DOHH2 (cell line): ENCODE results near the gene POU2F1.

Source experiments
- H3F3A ChIP-seq: fragments of 200-600 bp; sonication (generic), shearing (Covaris generic); 2 replicates; pipeline ENCODE4 v1.6.0; 2016; ENCODE audit warnings: antibody characterized with exemption, mild to moderate bottlenecking; ENCODE audit not compliant: control insufficient read depth, insufficient read depth
- H3K27ac ChIP-seq: fragments of 200-600 bp; sonication (generic); 2 replicates; pipeline ENCODE4 v1.5.1; 2014; ENCODE audit warnings: low read depth, mild to moderate bottlenecking, low read length, moderate library complexity
- H3K27me3 ChIP-seq: fragments of 200-600 bp; sonication (generic); 2 replicates; pipeline ENCODE4 v1.6.1; 2014; ENCODE audit warnings: mild to moderate bottlenecking, low read length, mixed read lengths; ENCODE audit not compliant: control insufficient read depth
- H3K36me3 ChIP-seq: fragments of 200-600 bp; sonication (generic); 2 replicates; pipeline ENCODE4 v1.6.1; 2014; ENCODE audit warnings: mild to moderate bottlenecking, low read length, moderate library complexity, mixed read lengths; ENCODE audit not compliant: control insufficient read depth
- H3K4me1 ChIP-seq: fragments of 200-600 bp; sonication (generic); 2 replicates; pipeline ENCODE4 v1.6.1; 2014; ENCODE audit warnings: mild to moderate bottlenecking, low read length, mixed read lengths; ENCODE audit not compliant: control insufficient read depth
- H3K4me2 ChIP-seq: fragments of 200-600 bp; sonication (generic); 2 replicates; pipeline ENCODE4 v1.6.0; 2014; ENCODE audit warnings: mild to moderate bottlenecking, low read length, moderate library complexity
- H3K4me3 ChIP-seq: fragments of 200-600 bp; sonication (generic); 2 replicates; pipeline ENCODE4 v1.5.1; 2014; ENCODE audit warnings: mild to moderate bottlenecking, low read length, mixed read lengths
- H3K79me2 ChIP-seq: fragments of 200-600 bp; sonication (generic); 2 replicates; pipeline ENCODE4 v1.6.1; 2014; ENCODE audit warnings: mild to moderate bottlenecking, low read length, mixed read lengths; ENCODE audit not compliant: control insufficient read depth
- H3K9me2 ChIP-seq: fragments of 200-600 bp; sonication (generic); replicated peaks from 2 replicates; pipeline ENCODE4 v1.6.1; 2014; ENCODE audit warnings: mild to moderate bottlenecking, low read length, mixed read lengths; ENCODE audit not compliant: control insufficient read depth
- H3K9me3 ChIP-seq: fragments of 200-600 bp; sonication (generic); 2 replicates; pipeline ENCODE4 v1.6.1; 2014; ENCODE audit warnings: antibody characterized with exemption, low read length, mixed read lengths; ENCODE audit not compliant: control insufficient read depth, insufficient read depth
- H4K20me1 ChIP-seq: fragments of 200-600 bp; sonication (generic); 2 replicates; pipeline ENCODE4 v1.6.0; 2014; ENCODE audit warnings: low read depth, mild to moderate bottlenecking, antibody characterized with exemption, low read length, moderate library complexity; ENCODE audit not compliant: control insufficient read depth, insufficient read depth
- EZH2phosphoT487 ChIP-seq: fragments of 200-600 bp; sonication (generic); IDR thresholded peaks from 2 replicates; pipeline ENCODE4 v1.6.1; 2017; ENCODE audit warnings: borderline replicate concordance, mild to moderate bottlenecking, antibody characterized with exemption, low read length, moderate library complexity, mixed read lengths
- TF ChIP-seq, protein P1 (sequence below): fragments of 200-600 bp; sonication (generic); IDR thresholded peaks from one replicate; pipeline ENCODE4 v1.5.1; 2014; ENCODE audit warnings: antibody characterized with exemption, mild to moderate bottlenecking, low read depth, low read length; ENCODE audit not compliant: poor library complexity, severe bottlenecking

The POU2F1 gene

DNA sequence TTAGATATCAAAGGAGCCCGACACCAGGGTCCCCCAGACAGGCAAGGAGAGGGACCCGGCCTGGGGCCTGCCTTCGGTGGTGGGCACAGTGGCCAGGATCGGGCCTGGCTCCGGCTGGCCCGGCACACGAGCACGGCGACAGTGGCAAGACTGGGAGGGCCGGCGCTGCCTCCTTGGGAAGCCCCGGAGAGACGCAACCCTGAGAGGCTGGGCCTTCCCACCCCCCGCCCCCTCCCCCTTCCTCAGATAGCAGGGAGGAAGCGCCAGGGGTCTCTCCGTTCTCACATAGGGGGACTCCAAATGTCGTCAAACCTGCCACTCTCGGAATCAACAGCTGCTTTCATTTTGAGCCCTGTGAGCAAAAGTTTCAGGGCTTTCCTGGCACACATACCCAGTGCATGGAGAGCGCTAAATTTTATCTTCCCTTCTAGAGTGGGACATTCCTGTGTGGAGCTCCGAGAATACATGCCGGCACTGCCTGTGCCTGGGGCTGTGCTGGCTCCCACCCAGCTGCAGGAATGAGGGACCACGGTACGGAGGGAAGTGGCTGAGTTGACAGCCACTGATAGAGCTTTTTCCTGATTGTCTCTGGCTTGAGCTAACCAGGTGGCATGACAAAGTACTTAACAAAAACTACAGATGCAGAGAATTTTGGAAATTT is 235.2 kb downstream of the POU2F1 start:
- H3K9me3 ChIP-seq: no peaks in the 10 kb centered on the region
- H3K27me3 ChIP-seq: peaks cover 29% of the 10 kb centered on the region
- peak overlapping the region; percentile 93 for H3K4me3 ChIP-seq
- no peak overlapping the region for H3K27ac ChIP-seq
- TF ChIP-seq, protein P1, sequence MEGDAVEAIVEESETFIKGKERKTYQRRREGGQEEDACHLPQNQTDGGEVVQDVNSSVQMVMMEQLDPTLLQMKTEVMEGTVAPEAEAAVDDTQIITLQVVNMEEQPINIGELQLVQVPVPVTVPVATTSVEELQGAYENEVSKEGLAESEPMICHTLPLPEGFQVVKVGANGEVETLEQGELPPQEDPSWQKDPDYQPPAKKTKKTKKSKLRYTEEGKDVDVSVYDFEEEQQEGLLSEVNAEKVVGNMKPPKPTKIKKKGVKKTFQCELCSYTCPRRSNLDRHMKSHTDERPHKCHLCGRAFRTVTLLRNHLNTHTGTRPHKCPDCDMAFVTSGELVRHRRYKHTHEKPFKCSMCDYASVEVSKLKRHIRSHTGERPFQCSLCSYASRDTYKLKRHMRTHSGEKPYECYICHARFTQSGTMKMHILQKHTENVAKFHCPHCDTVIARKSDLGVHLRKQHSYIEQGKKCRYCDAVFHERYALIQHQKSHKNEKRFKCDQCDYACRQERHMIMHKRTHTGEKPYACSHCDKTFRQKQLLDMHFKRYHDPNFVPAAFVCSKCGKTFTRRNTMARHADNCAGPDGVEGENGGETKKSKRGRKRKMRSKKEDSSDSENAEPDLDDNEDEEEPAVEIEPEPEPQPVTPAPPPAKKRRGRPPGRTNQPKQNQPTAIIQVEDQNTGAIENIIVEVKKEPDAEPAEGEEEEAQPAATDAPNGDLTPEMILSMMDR: no peak
- TF ChIP-seq EZH2phosphoT487: no peak
- peak overlapping the region; percentile 100 for H3K4me2 ChIP-seq
- H4K20me1 ChIP-seq: no peaks in the 10 kb centered on the region
- peaks cover 20% of the 10 kb centered on the region for H3K4me1 ChIP-seq
- H3F3A ChIP-seq: 0 out of 2 replicates have a peak, but pooled peaks cover 4% of the 10 kb centered on the region
- no peaks in the 10 kb centered on the region for H3K9me2 ChIP-seq
- H3K79me2 ChIP-seq: no peaks in the 10 kb centered on the region
- H3K36me3 ChIP-seq: no peaks in the 10 kb centered on the region

- Histone ChIP-seq H3K27me3 (peaks cover 29% of the 10 kb centered on the region), H3K27ac (no peak overlapping the region), H3K36me3 (no peaks in the 10 kb centered on the region), H4K20me1 (no peaks in the 10 kb centered on the region), H3K9me3 (no peaks in the 10 kb centered on the region), H3K4me1 (peaks cover 19% of the 10 kb centered on the region), H3K4me2 (no peak overlapping the region), H3K9me2 (no peaks in the 10 kb centered on the region), H3K79me2 (no peaks in the 10 kb centered on the region), H3K4me3 (no peak overlapping the region), H3F3A (0 out of 2 replicates have a peak, but pooled peaks cover 4% of the 10 kb centered on the region)
- TF ChIP-seq EZH2phosphoT487: no peak
- TF ChIP-seq, protein P1: no peak
Measured at GRCh38 chr1:167456524-167456923, 235.8 kb downstream of the POU2F1 start.

- no peaks in the 10 kb centered on the region for H3K9me2 ChIP-seq
- H3K79me2 ChIP-seq: no peaks in the 10 kb centered on the region
- H3K9me3 ChIP-seq: no peaks in the 10 kb centered on the region
- H3K27ac ChIP-seq: no peak overlapping the region
- TF ChIP-seq, protein P1: no peak
- TF ChIP-seq EZH2phosphoT487: no peak
- H3K4me3 ChIP-seq: no peak overlapping the region
- peaks cover 19% of the 10 kb centered on the region for H3K4me1 ChIP-seq
- 0 out of 2 replicates have a peak, but pooled peaks cover 4% of the 10 kb centered on the region for H3F3A ChIP-seq
- no peaks in the 10 kb centered on the region for H3K36me3 ChIP-seq
- H3K27me3 ChIP-seq: peaks cover 29% of the 10 kb centered on the region
- no peaks in the 10 kb centered on the region for H4K20me1 ChIP-seq
- no peak overlapping the region for H3K4me2 ChIP-seq
Measured at GRCh38 chr1:167456926-167457325, 236.2 kb downstream of the POU2F1 start.
